Testis (tissue), 3 donors: ENCODE data around the gene FNIP1. TPM values are rescaled to one million over a fixed set of nuclear protein-coding genes. Genes with fewer than 3 reads are reported as not detected.

ENCODE experiments used
- DNase-seq: peaks from one replicate; pipeline ENCODE4 v3.0.0-alpha.2; 2019
- H3K27ac ChIP-seq, 2 donors: fragments of 200-600 bp; sonication (generic); one replicate each; pipeline ENCODE4 v1.5.1; 2019
- H3K27me3 ChIP-seq: fragments of 200-600 bp; sonication (generic); one replicate; pipeline ENCODE4 v1.5.1; 2019
- H3K36me3 ChIP-seq: fragments of 200-600 bp; sonication (generic); one replicate; pipeline ENCODE4 v1.5.1; 2017; ENCODE audit warnings: low read depth; ENCODE audit errors: missing control alignments
- H3K4me1 ChIP-seq: fragments of 200-600 bp; sonication (generic); one replicate; pipeline ENCODE4 v1.5.1; 2019
- H3K4me3 ChIP-seq, 2 donors: fragments of 200-600 bp; sonication (generic); one replicate each; pipeline ENCODE4 v1.5.1; 2017 to 2019
- H3K9me3 ChIP-seq: fragments of 200-600 bp; sonication (generic); one replicate; pipeline ENCODE4 v1.5.1; 2017
- CTCF ChIP-seq, 3 experiments: fragments of 450-650 bp in 2 of 3; fragments of 200-600 bp in 1 of 3; sonication (generic) in 1 of 3; IDR thresholded peaks; one replicate each; pipeline ENCODE4 v1.5.1; 2016 to 2019; ENCODE audit warnings: antibody characterized with exemption in 3 of 3, mild to moderate bottlenecking in 2 of 3, moderate library complexity in 1 of 3
- POLR2A ChIP-seq: fragments of 450-650 bp; IDR thresholded peaks from one replicate; pipeline ENCODE4 v1.6.1; 2017; ENCODE audit warnings: antibody characterized with exemption, mild to moderate bottlenecking, moderate library complexity
- WGBS, 2 donors: methylation state at CpG; one replicate each; pipeline ENCODE4 v1.1.5; 2018; 5-methylcytosine and 5-hydroxymethylcytosine counted together
- intact Hi-C: fragments of 100-400 bp; cut with DNase I; formaldehyde crosslinking; loops from one replicate; pipeline ENCODE4 v1.15.1; 2023; ENCODE audit warnings: low total_unique reads
- polyA plus RNA-seq: library from polyadenylated mRNA; stranded (reverse); fragments of 350-450 nt; fragmentation: Illumina TruSeq; extraction: RNeasy Lipid Tissue Mini Kit (QIAGEN cat#74804); gene quantifications from one replicate; pipeline ENCODE4 v1.2.3, GENCODE V29; 2014; ENCODE audit warnings: low read depth, low replicate concordance; ENCODE audit not compliant: insufficient read depth
- total RNA-seq, 2 donors: library from RNA; depleted of rRNA; stranded (reverse); fragments of >200 nt; gene quantifications; one replicate each; pipeline ENCODE4 v1.2.3, GENCODE V29; 2016

Gene FNIP1
- total and polyA plus RNA-seq, 3 donors from 2014 or later: 29.2 to 61.3 (median 60.1) TPM

GRCh38 chr5:131644370-131644769 lies 152.4 kb downstream of the FNIP1 start:
- H3K4me3 ChIP-seq: no peak overlapping the region
- no peak for TF ChIP-seq CTCF (IDR thresholded peaks at IDR 0.05)
- no peak for TF ChIP-seq POLR2A
- H3K9me3 ChIP-seq: no peaks in the 10 kb centered on the region
- no peaks in the 10 kb centered on the region for H3K27me3 ChIP-seq
- H3K27ac ChIP-seq: no peak overlapping the region
- no peak for DNase-seq
- 70 to 77% methylated on average over 1 of the region's 1 CpG for WGBS, 2 donors
- intact Hi-C loops: no loop called here
- no peaks in the 10 kb centered on the region for H3K4me1 ChIP-seq
- no peaks in the 10 kb centered on the region for H3K36me3 ChIP-seq

- intact Hi-C loops: no loop called here
- Histone ChIP-seq H3K36me3 (no peaks in the 10 kb centered on the region), H3K4me1 (peaks cover 2% of the 10 kb centered on the region), H3K27ac (no peak overlapping the region), H3K9me3 (no peaks in the 10 kb centered on the region), H3K27me3 (no peaks in the 10 kb centered on the region), H3K4me3 (no peak overlapping the region)
- WGBS, 2 donors: 96 to 100% methylated on average over 1 of the region's 1 CpG
- TF ChIP-seq POLR2A (no peak), CTCF (IDR thresholded peaks at IDR 0.05) (no peak)
- DNase-seq: no peak
Observed at GRCh38 chr5:131641494-131641893, 155.3 kb downstream of the FNIP1 start.

GRCh38 chr5:131640043-131640856 lies 156.6 kb downstream of the FNIP1 start:
- Histone ChIP-seq H3K4me3 (no peak overlapping the region), H3K27ac (no peak overlapping the region), H3K4me1 (peaks cover 8% of the 10 kb centered on the region), H3K9me3 (no peaks in the 10 kb centered on the region), H3K36me3 (no peaks in the 10 kb centered on the region), H3K27me3 (no peaks in the 10 kb centered on the region)
- no peak for DNase-seq
- intact Hi-C loops: no loop called here
- WGBS, 2 donors: 68 to 72% methylated on average over 5 of the region's 5 CpGs
- TF ChIP-seq POLR2A: no peak
- no peak for TF ChIP-seq CTCF (IDR thresholded peaks at IDR 0.05)

- Histone ChIP-seq H3K4me1 (peaks cover 8% of the 10 kb centered on the region), H3K36me3 (no peaks in the 10 kb centered on the region), H3K27ac (no peak overlapping the region), H3K9me3 (no peaks in the 10 kb centered on the region), H3K4me3 (no peak overlapping the region), H3K27me3 (no peaks in the 10 kb centered on the region)
- no peak for TF ChIP-seq CTCF (IDR thresholded peaks at IDR 0.05)
- no peak for DNase-seq
- intact Hi-C loops: loop anchor here (10.0 kb wide), 1 partner anchor 156 kb away; the partner anchor contains the start of gene FNIP1
Observed at GRCh38 chr5:131639148-131639547, 157.7 kb downstream of the FNIP1 start.

- 74 to 85% methylated on average over 4 of the region's 4 CpGs for WGBS, 2 donors
Observed at GRCh38 chr5:131637694-131638093, 159.1 kb downstream of the FNIP1 start.

More at GRCh38 chr5:131637694-131638093, 159.1 kb downstream of the FNIP1 start:
- Histone ChIP-seq H3K36me3 (no peaks in the 10 kb centered on the region), H3K9me3 (no peaks in the 10 kb centered on the region), H3K4me1 (peaks cover 8% of the 10 kb centered on the region), H3K27me3 (no peaks in the 10 kb centered on the region), H3K27ac (no peak overlapping the region), H3K4me3 (no peak overlapping the region)
- intact Hi-C loops: loop anchor here (10.0 kb wide), 1 partner anchor 157 kb away; the partner anchor contains the start of gene FNIP1
- DNase-seq: no peak
- TF ChIP-seq CTCF (IDR thresholded peaks at IDR 0.05): no peak
- TF ChIP-seq POLR2A: no peak
